HEK293 (cell line): ENCODE measurements around the gene LPIN1.

Experiments used
- CTCF ChIA-PET: fragments of 350-600 bp; formaldehyde crosslinking; extraction: SDS; loops from one replicate; lab custom pipeline; 2021; ENCODE audit warnings: antibody characterized with exemption; lab: Yijun Ruan, JAX
- POLR2A ChIA-PET: fragments of 300-600 bp; formaldehyde crosslinking; extraction: SDS; loops from one replicate; lab custom pipeline; 2020; ENCODE audit warnings: antibody characterized with exemption, inconsistent platforms; lab: Yijun Ruan, JAX
- H3K27ac ChIP-seq: fragments of 200-500 bp; sonication (Bioruptor generic); 2 replicates; pipeline ENCODE4 v1.5.1; 2014; ENCODE audit warnings: low read depth, low read length, control low read depth, inconsistent platforms; ENCODE audit errors: extremely low read depth
- H3K36me3 ChIP-seq, 2 experiments: fragments of 200-500 bp in 1 of 2; sonication (Bioruptor generic) in 1 of 2; 1 replicate in 1 of 2; 2 replicates in 1 of 2; pipeline ENCODE4 v1.5.1; 2014 to 2017; ENCODE audit warnings: inconsistent platforms in 2 of 2, low read length in 2 of 2; ENCODE audit not compliant: control insufficient read depth in 2 of 2, insufficient read depth in 1 of 2
- H3K4me1 ChIP-seq: fragments of 200-500 bp; sonication (Bioruptor generic); 2 replicates; pipeline ENCODE4 v1.5.1; 2014; ENCODE audit warnings: mild to moderate bottlenecking, low read length, inconsistent platforms; ENCODE audit not compliant: control insufficient read depth, insufficient read depth
- H3K4me3 ChIP-seq: 2 replicates; pipeline ENCODE4 v1.5.1; 2011; ENCODE audit warnings: low read depth, mild to moderate bottlenecking, control low read depth, low read length, moderate library complexity
- H3K9me3 ChIP-seq: fragments of 200-500 bp; sonication (Bioruptor generic); 2 replicates; pipeline ENCODE4 v1.5.1; 2014; ENCODE audit warnings: low read depth, low read length, inconsistent platforms; ENCODE audit not compliant: control insufficient read depth, insufficient read depth
- SP2 ChIP-seq: fragments of 450-650 bp; formaldehyde crosslinking; IDR thresholded peaks from 2 replicates; pipeline ENCODE4 v1.5.1; 2016; ENCODE audit warnings: missing biosample characterization, missing genetic modification characterization
- TRIM28 ChIP-seq: IDR thresholded peaks from 2 replicates; pipeline ENCODE4 v1.6.1; 2011; ENCODE audit warnings: low read length, control low read depth, borderline replicate concordance
- ZBTB10 ChIP-seq: fragments of 450-650 bp; formaldehyde crosslinking; IDR thresholded peaks from 2 replicates; pipeline ENCODE4 v1.5.1; 2016; ENCODE audit warnings: missing biosample characterization, missing genetic modification characterization
- ZBTB11 ChIP-seq: fragments of 450-650 bp; formaldehyde crosslinking; conservative IDR thresholded peaks from 2 replicates; pipeline ENCODE4 v1.5.1; 2016; ENCODE audit warnings: low read depth, missing biosample characterization, missing genetic modification characterization
- ZNF175 ChIP-seq: fragments of 450-650 bp; formaldehyde crosslinking; IDR thresholded peaks from 2 replicates; pipeline ENCODE4 v1.5.1; 2016; ENCODE audit warnings: missing biosample characterization, missing genetic modification characterization
- ZNF280C ChIP-seq: fragments of 450-650 bp; formaldehyde crosslinking; IDR thresholded peaks from 2 replicates; pipeline ENCODE4 v1.5.1; 2016; ENCODE audit warnings: missing biosample characterization, missing genetic modification characterization
- ZNF324 ChIP-seq: fragments of 450-650 bp; formaldehyde crosslinking; IDR thresholded peaks from 2 replicates; pipeline ENCODE4 v1.5.1; 2016; ENCODE audit warnings: missing biosample characterization, missing genetic modification characterization
- ZNF398 ChIP-seq: fragments of 450-650 bp; formaldehyde crosslinking; IDR thresholded peaks from 2 replicates; pipeline ENCODE4 v1.5.1; 2017; ENCODE audit warnings: missing biosample characterization, missing genetic modification characterization
- ZNF555 ChIP-seq: fragments of 450-650 bp; formaldehyde crosslinking; conservative IDR thresholded peaks from 2 replicates; pipeline ENCODE4 v1.5.1; 2017; ENCODE audit warnings: missing biosample characterization, mild to moderate bottlenecking, missing genetic modification characterization, inconsistent platforms
- ZNF76 ChIP-seq: fragments of 450-650 bp; formaldehyde crosslinking; IDR thresholded peaks from 2 replicates; pipeline ENCODE4; 2016; ENCODE audit warnings: low read depth, missing biosample characterization, missing genetic modification characterization, borderline replicate concordance
- ZNF768 ChIP-seq: fragments of 450-650 bp; formaldehyde crosslinking; IDR thresholded peaks from 2 replicates; pipeline ENCODE4 v1.5.1; 2018; ENCODE audit warnings: missing biosample characterization, mild to moderate bottlenecking, missing genetic modification characterization
- ZNF777 ChIP-seq: fragments of 450-650 bp; formaldehyde crosslinking; IDR thresholded peaks from 2 replicates; pipeline ENCODE4 v1.5.1; 2017; ENCODE audit warnings: missing biosample characterization, missing genetic modification characterization, borderline replicate concordance
- ZSCAN16 ChIP-seq: fragments of 450-650 bp; formaldehyde crosslinking; IDR thresholded peaks from 2 replicates; pipeline ENCODE4 v1.5.1; 2016; ENCODE audit warnings: missing biosample characterization, missing genetic modification characterization

The LPIN1 gene

GRCh38 chr2:11850082-11850481 is 103.7 kb downstream of the LPIN1 start (continued):
- TF ChIP-seq ZNF280C (tag by site-specific recombination) (no peak), TRIM28 (no peak), ZBTB10 (tag by site-specific recombination) (no peak), ZNF555 (tag by site-specific recombination) (no peak), ZBTB11 (tag by site-specific recombination) (no peak), ZNF324 (tag by site-specific recombination) (no peak), ZNF398 (tag by site-specific recombination) (no peak)
- TF ChIP-seq, all 188 proteins: peak for 0

- Histone ChIP-seq H3K4me1 (no peaks in the 10 kb centered on the region), H3K27ac (no peak overlapping the region), H3K36me3 (no peaks in the 10 kb centered on the region), H3K4me3 (no peak overlapping the region), H3K9me3 (no peaks in the 10 kb centered on the region)
- POLR2A ChIA-PET, result no interaction called here
- CTCF ChIA-PET, result interaction anchor here (0.7 kb wide), 1 partner anchor 779 kb away, joined by 3 read pairs; no protein-coding TSS in a partner anchor
- TF ChIP-seq ZNF76 (tag by site-specific recombination) (no peak), ZNF777 (no peak), ZNF768 (no peak), SP2 (no peak), ZNF175 (tag by site-specific recombination) (no peak)
These were observed 106.2 kb downstream of the LPIN1 start for GRCh38 chr2:11852526-11853196.

GRCh38 chr2:11853197-11853588 is 106.8 kb downstream of the LPIN1 start:
- Histone ChIP-seq H3K4me1 (no peaks in the 10 kb centered on the region), H3K27ac (no peak overlapping the region), H3K36me3 (no peaks in the 10 kb centered on the region), H3K4me3 (no peak overlapping the region), H3K9me3 (no peaks in the 10 kb centered on the region)
- CTCF ChIA-PET, result interaction anchor here (0.7 kb wide), 1 partner anchor 780 kb away, joined by 3 read pairs; no protein-coding TSS in a partner anchor
- no peak for TF ChIP-seq ZSCAN16 (tag by site-specific recombination)
- POLR2A ChIA-PET, result no interaction called here
